Measurements from ENCODE around the gene EEF2.

EEF2 gene

DNA sequence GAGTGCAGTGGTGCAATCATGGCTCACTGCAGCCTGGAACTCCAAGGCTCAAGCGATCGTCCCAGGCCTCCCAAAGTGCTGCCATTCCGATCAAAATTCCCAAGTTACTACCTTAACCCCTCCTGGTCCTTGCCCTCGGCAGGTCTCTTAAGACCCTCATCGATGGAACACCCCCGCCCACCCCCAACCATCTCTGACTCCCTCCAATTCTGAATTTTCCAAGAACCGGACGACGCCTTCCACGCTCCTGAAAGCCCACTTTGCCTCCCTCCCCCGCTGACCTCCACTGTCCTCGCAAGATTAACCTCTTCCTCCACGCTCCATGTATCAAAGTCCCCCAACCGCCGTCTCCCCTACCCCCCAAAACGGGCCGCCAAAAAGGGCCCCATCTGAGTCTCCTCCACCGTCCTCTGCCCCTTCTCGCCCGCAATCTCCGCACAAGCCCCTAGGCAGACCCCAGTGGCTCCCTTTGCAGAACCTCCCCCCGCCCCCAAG is 14.9 kb downstream of the EEF2 start:
- TF ChIP-seq, protein P1, sequence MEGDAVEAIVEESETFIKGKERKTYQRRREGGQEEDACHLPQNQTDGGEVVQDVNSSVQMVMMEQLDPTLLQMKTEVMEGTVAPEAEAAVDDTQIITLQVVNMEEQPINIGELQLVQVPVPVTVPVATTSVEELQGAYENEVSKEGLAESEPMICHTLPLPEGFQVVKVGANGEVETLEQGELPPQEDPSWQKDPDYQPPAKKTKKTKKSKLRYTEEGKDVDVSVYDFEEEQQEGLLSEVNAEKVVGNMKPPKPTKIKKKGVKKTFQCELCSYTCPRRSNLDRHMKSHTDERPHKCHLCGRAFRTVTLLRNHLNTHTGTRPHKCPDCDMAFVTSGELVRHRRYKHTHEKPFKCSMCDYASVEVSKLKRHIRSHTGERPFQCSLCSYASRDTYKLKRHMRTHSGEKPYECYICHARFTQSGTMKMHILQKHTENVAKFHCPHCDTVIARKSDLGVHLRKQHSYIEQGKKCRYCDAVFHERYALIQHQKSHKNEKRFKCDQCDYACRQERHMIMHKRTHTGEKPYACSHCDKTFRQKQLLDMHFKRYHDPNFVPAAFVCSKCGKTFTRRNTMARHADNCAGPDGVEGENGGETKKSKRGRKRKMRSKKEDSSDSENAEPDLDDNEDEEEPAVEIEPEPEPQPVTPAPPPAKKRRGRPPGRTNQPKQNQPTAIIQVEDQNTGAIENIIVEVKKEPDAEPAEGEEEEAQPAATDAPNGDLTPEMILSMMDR (IDR thresholded peaks at IDR 0.05), result no peak

GRCh38 chr19:3969435-3970312 is 15.6 kb downstream of the EEF2 start:
- TF ChIP-seq, protein P1 (IDR thresholded peaks at IDR 0.05), result peak; percentile 11; the same call in 1 of the 2 replicates

- TF ChIP-seq, protein P1 (IDR thresholded peaks at IDR 0.05), result no peak
Measured at GRCh38 chr19:3968556-3969434, 16.5 kb downstream of the EEF2 start.

GRCh38 chr19:3966051-3967017 is 18.9 kb downstream of the EEF2 start:
- TF ChIP-seq, protein P1 (IDR thresholded peaks at IDR 0.05), result no peak

GRCh38 chr19:3964256-3965194 is 20.7 kb downstream of the EEF2 start:
- TF ChIP-seq, protein P1 (IDR thresholded peaks at IDR 0.05), result no peak

DNA sequence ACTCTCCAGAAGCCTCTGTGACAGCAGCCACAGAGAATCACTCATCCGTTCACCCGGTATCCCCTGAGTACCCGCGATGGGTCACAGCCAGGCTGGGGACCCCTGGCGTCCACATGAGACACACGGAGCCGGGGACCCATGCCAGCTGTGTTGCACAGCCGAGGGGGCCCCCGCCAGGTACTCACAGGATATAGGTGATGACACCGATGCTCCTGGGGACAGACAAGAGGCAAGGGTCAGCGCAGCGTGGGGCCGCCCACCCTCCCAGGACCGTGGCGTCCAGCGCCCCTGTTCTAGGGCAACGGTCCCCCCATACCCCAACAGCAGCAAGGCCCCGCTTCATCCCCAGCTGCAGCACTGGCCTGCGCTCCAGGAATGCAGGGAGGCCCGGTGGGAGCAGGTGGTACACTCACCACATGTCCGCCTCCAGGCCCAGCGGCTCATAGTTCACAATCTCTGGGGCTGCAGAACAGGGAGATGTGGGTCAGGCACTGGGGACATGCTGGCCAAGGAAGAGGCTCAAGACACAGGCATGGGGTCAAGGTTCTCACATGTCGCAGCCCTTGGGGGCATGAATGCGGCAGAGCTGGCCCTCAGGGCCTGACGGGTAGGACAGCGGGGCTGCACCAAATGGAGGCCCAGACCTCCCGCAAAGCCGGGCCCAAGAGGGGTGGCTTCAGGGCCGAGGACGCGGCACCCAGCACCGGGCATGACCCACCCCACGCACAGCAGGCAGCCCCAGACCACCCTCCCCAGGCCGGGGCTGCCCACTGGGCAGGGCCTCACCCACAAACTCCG is 21.6 kb downstream of the EEF2 start:
- TF ChIP-seq, protein P1 (IDR thresholded peaks at IDR 0.05), result no peak
